Panc1 (cell line): ENCODE results near the gene TBCK. TPM values are rescaled to one million over a fixed set of nuclear protein-coding genes. Genes with fewer than 3 reads are reported as not detected.

Experiments used
- ATAC-seq: fragments of 200-7000 bp; cut with Tn5 transposase; 2 replicates; pipeline ENCODE4 v1.9.1; 2020; ENCODE audit warnings: mild to moderate bottlenecking, moderate library complexity
- BruUV-seq: library from RNA; stranded (reverse); fragments of 400-500 nt; replicated peaks from 2 replicates; lab custom pipeline; 2021; lab: Mats Ljungman, UMichigan
- CTCF ChIA-PET: fragments of 300-600 bp; sonication (Branson Sonifier 250); formaldehyde crosslinking; loops from one replicate; lab custom pipeline; 2022; ENCODE audit warnings: antibody characterized with exemption; lab: Charles Lee
- POLR2A ChIA-PET: fragments of 300-600 bp; sonication (Branson Sonifier 250); formaldehyde crosslinking; loops from one replicate; lab custom pipeline; 2022; ENCODE audit warnings: antibody characterized with exemption; lab: Charles Lee
- DNase-seq: peaks from one replicate; pipeline ENCODE4 v3.0.0-alpha.2; 2010; ENCODE audit warnings: low read depth, low spot score
- H3K27ac ChIP-seq: 2 replicates; pipeline ENCODE4 v1.5.1; 2011; ENCODE audit warnings: mild to moderate bottlenecking, low read length, inconsistent platforms
- H3K27me3 ChIP-seq: fragments of 200-500 bp; sonication (Bioruptor generic); 2 replicates; pipeline ENCODE4 v1.6.0; 2014; ENCODE audit warnings: low read length, inconsistent platforms; ENCODE audit not compliant: control insufficient read depth, insufficient read depth
- H3K36me3 ChIP-seq: fragments of 200-500 bp; sonication (Bioruptor generic); 2 replicates; pipeline ENCODE4 v1.5.1; 2014; ENCODE audit warnings: inconsistent platforms, mild to moderate bottlenecking, low read length, moderate library complexity; ENCODE audit not compliant: control insufficient read depth, insufficient read depth
- H3K4me1 ChIP-seq: 2 replicates; pipeline ENCODE4 v1.5.1; 2011; ENCODE audit warnings: inconsistent platforms, mild to moderate bottlenecking, low read length, moderate library complexity; ENCODE audit not compliant: control insufficient read depth, insufficient read depth
- H3K4me3 ChIP-seq, 2 experiments: 2 replicates each; pipeline ENCODE4 v1.5.1; 2011 to 2012; ENCODE audit warnings: low read depth in 2 of 2, low read length in 2 of 2, mild to moderate bottlenecking in 2 of 2, inconsistent platforms in 1 of 2, moderate library complexity in 1 of 2
- H3K9me3 ChIP-seq: fragments of 200-500 bp; sonication (Bioruptor generic); 2 replicates; pipeline ENCODE4 v1.5.1; 2014; ENCODE audit warnings: low read depth, mild to moderate bottlenecking, inconsistent platforms, low read length, moderate library complexity; ENCODE audit not compliant: control insufficient read depth, insufficient read depth
- CTCF ChIP-seq: fragments of 450-650 bp; IDR thresholded peaks from 2 replicates; pipeline ENCODE4 v1.5.1; 2017; ENCODE audit warnings: mild to moderate bottlenecking
- POLR2AphosphoS5 ChIP-seq: IDR thresholded peaks from 2 replicates; pipeline ENCODE4 v1.6.1; 2012; ENCODE audit warnings: mild to moderate bottlenecking, low read depth, low read length, moderate library complexity
- REST ChIP-seq, 2 experiments: IDR thresholded peaks; 2 replicates each; pipeline ENCODE4 v1.6.1; 2011 to 2012; ENCODE audit warnings: low read depth in 2 of 2, control low read depth in 1 of 2, low read length in 1 of 2, mild to moderate bottlenecking in 1 of 2, moderate library complexity in 1 of 2; ENCODE audit not compliant: insufficient read depth in 1 of 2
- SIN3A ChIP-seq: IDR thresholded peaks from 2 replicates; pipeline ENCODE4 v1.6.1; 2012; ENCODE audit warnings: low read depth, mild to moderate bottlenecking, low read length, moderate library complexity, borderline replicate concordance; ENCODE audit not compliant: insufficient read depth
- TCF7L2 ChIP-seq: IDR thresholded peaks from 2 replicates; pipeline ENCODE4 v1.6.1; 2011; ENCODE audit warnings: mild to moderate bottlenecking, low read depth, low read length, inconsistent platforms
- in situ Hi-C: cut with HindIII; loops from 2 replicates; pipeline ENCODE4 v1.10.0; 2016; ENCODE audit warnings: low sequenced_read_pairs, low pct_unique_long_range_greater_than_20kb
- intact Hi-C: fragments of 100-400 bp; cut with micrococcal nuclease; formaldehyde crosslinking; loops from one replicate; pipeline ENCODE4 v1.10.0; 2022; ENCODE audit not compliant: unreplicated experiment
- total RNA-seq: library from RNA; stranded (reverse); gene quantifications from one replicate; pipeline ENCODE4 v1.2.1, GENCODE V29; 2021; ENCODE audit not compliant: unreplicated experiment

Gene TBCK
- total RNA-seq, 1 experiment from 2014 or later: 15.1 TPM

GRCh38 chr4:106038012-106038411 lies 278.0 kb downstream of the TBCK start:
- Histone ChIP-seq H3K27ac (no peak overlapping the region), H3K27me3 (no peaks in the 10 kb centered on the region), H3K36me3 (no peaks in the 10 kb centered on the region), H3K9me3 (no peaks in the 10 kb centered on the region), H3K4me3 (no peak overlapping the region), H3K4me1 (no peaks in the 10 kb centered on the region)
- BruUV-seq: no TSS peak
- ChIA-PET CTCF (no interaction called here), POLR2A (no interaction called here)
- no peak for TF ChIP-seq CTCF
- TF ChIP-seq POLR2AphosphoS5: no peak
- no peak for TF ChIP-seq SIN3A
- no peak for TF ChIP-seq TCF7L2
- TF ChIP-seq REST (IDR thresholded peaks at IDR 0.05; ENCODE audit: insufficient read depth in 1 of 2, low read depth in 2 of 2, low read length in 1 of 2): no peak
- in situ Hi-C loops (no loop called here), intact Hi-C loops (no loop called here)
- DNase-seq (no peak), ATAC-seq (no peak)

GRCh38 chr4:106036848-106037247 lies 279.2 kb downstream of the TBCK start:
- Histone ChIP-seq H3K27me3 (no peaks in the 10 kb centered on the region), H3K27ac (no peak overlapping the region), H3K9me3 (no peaks in the 10 kb centered on the region), H3K4me1 (no peaks in the 10 kb centered on the region), H3K36me3 (no peaks in the 10 kb centered on the region), H3K4me3 (no peak overlapping the region)
- DNase-seq (no peak), ATAC-seq (no peak)
- POLR2A ChIA-PET: no interaction called here
- no peak for TF ChIP-seq SIN3A
- no peak for TF ChIP-seq CTCF
- TF ChIP-seq REST (IDR thresholded peaks at IDR 0.05; ENCODE audit: insufficient read depth in 1 of 2, low read depth in 2 of 2, low read length in 1 of 2): no peak
- TF ChIP-seq TCF7L2: no peak
- no peak for TF ChIP-seq POLR2AphosphoS5
- in situ Hi-C loops: no loop called here
- CTCF ChIA-PET: no interaction called here
- no TSS peak for BruUV-seq
- intact Hi-C loops: no loop called here
